Measurements from ENCODE around the gene TMOD1. TPM values are rescaled to one million over a fixed set of nuclear protein-coding genes. Genes with fewer than 3 reads are reported as not detected.

TMOD1 gene
- total and polyA plus RNA-seq, 2 of the 13 experiments (the other 11 are each of a cell fraction or from before 2014, with no cell fraction given) = 0.04 to 0.07 TPM

DNA sequence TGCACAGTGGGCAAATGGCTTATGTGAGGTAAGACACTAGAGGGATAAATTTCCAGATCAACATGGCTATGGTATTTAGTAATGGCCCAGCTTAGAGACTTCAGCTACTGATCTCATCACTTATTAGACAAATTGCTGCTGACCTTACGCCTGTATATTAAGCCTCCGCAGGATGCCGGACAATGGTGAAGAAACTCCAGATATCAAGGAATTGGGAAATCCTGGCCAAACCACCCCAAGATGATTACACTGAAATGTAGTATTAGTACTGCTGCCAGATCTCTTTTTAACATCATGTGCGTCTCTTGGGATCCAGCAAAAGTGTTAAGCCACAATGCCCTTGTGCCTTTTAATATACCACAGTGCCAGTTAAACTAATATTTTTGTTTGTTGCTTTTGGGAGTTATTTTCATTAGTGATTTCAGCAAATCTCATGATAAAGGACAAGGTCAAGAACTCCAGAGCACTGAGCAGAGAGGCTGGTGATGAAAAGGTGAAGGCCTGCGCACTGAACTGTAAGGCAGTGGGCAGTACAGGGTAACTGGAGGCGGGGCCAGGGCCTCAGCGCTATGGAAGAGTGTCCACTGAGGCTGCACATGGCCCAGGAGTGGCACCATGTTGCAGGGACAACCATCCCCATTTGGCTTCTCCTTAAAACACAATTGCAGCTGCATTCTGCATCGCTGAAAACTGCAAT is 99.2 kb downstream of the TMOD1 start:
- TF ChIP-seq MEIS2 (CRISPR knock-in tag; IDR thresholded peaks at IDR 0.05) = no peak
- TF ChIP-seq PHF21A (CRISPR knock-in tag; IDR thresholded peaks at IDR 0.05) = no peak
- no peak for TF ChIP-seq ATF3 (CRISPR knock-in tag; IDR thresholded peaks at IDR 0.05)
- Histone ChIP-seq H3K4me2 (ENCODE audit: low read depth, low read length) (no peak overlapping the region), H3K9ac (ENCODE audit: insufficient read depth, low read depth, low read length) (no peak overlapping the region), H3K27ac (ENCODE audit: extremely low read length, insufficient read depth, low read length) (no peak overlapping the region), H2AFZ (ENCODE audit: low read length) (no peak overlapping the region), H3K36me3 (replicated peaks in 1 of 2; ENCODE audit: control insufficient read depth in 1 of 2, insufficient read depth in 2 of 2, low read length in 2 of 2) (peaks cover 23 to 49% of the 10 kb centered on the region in 2 experiments), H3K79me2 (ENCODE audit: insufficient read depth, low read length) (no peaks in the 10 kb centered on the region), H3K9me3 (ENCODE audit: low read length) (no peaks in the 10 kb centered on the region), H3K4me3 (replicated peaks in 1 of 3; ENCODE audit: insufficient read depth in 1 of 3, low read depth in 2 of 3, low read length in 3 of 3) (no peak overlapping the region), H3K27me3 (ENCODE audit: control insufficient read depth in 1 of 2, insufficient read depth in 2 of 2, low read length in 2 of 2) (no peaks in the 10 kb centered on the region), H4K20me1 (ENCODE audit: insufficient read depth, low read length) (no peaks in the 10 kb centered on the region), H3K4me1 (ENCODE audit: insufficient read depth, low read length) (peaks cover 6% of the 10 kb centered on the region)
- DNase-seq (ENCODE audit: low spot score) (no peak), FAIRE-seq (no peak), ATAC-seq (no peak)
- CTCF ChIA-PET (ENCODE audit: low intra/inter-chr PET ratio, low total read pairs) = no interaction called here
- whole genome bisulfite sequencing (ENCODE audit: low lambda C conversion rate) = 98% methylated on average over 7 of the region's 8 CpGs
- POLR2A ChIA-PET = no interaction called here
- intact Hi-C loops (cut with micrococcal nuclease; ENCODE audit: unreplicated experiment) (no loop called here), in situ Hi-C loops (cut with HindIII; ENCODE audit: extremely low pct_ligation_motif_present, low pct_unique_long_range_greater_than_20kb) (loop anchor here (25.0 kb wide), 1 partner anchor 738 kb away; the partner anchor contains the start of gene ZNF782)
- BruUV-seq (replicated peaks) = no TSS peak

DNA sequence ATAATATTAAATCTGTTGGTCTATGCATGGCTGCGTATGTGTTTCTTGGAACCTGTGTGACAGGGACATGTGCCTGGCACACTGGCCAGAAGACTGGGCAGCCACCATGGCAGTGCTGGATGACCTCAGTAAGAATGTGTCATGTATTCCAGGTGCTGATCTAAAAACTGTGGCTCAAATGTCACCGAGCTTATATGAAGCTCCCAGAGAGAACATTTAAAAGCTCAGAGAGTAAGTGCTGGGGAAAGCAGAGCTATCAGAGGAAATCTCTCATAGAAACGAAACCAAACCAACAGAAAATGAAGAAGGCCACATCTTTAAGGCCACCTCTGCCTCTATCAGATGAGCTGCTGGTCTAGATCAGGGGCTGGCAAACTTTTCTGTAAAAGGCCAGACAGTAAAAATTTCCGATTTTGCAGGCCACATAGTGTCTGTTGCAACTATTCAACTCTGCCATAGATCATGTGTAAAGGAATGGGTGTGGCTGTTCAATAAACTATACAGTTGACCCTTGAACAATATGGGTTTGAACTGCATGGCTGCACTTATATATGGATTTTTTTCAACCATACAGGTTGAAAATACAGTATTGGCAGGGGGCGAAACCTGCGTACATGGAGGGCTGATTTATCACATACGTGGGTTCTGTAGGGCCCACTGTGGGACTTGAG is 99.9 kb downstream of the TMOD1 start:
- ChIA-PET POLR2A (interaction anchor here (0.8 kb wide), 1 partner anchor 32 kb away, joined by 4 read pairs; the partner anchor contains the start of genes NCBP1 and TSTD2), CTCF (ENCODE audit: low intra/inter-chr PET ratio, low total read pairs) (no interaction called here)
- Histone ChIP-seq H3K4me3 (replicated peaks in 1 of 3; ENCODE audit: insufficient read depth in 1 of 3, low read depth in 2 of 3, low read length in 3 of 3) (no peak overlapping the region), H3K9ac (ENCODE audit: insufficient read depth, low read depth, low read length) (no peak overlapping the region), H3K36me3 (replicated peaks in 1 of 2; ENCODE audit: control insufficient read depth in 1 of 2, insufficient read depth in 2 of 2, low read length in 2 of 2) (peaks cover 23 to 55% of the 10 kb centered on the region in 2 experiments), H3K27me3 (ENCODE audit: control insufficient read depth in 1 of 2, insufficient read depth in 2 of 2, low read length in 2 of 2) (no peaks in the 10 kb centered on the region), H3K27ac (ENCODE audit: extremely low read length, insufficient read depth, low read length) (no peak overlapping the region), H4K20me1 (ENCODE audit: insufficient read depth, low read length) (no peaks in the 10 kb centered on the region), H2AFZ (ENCODE audit: low read length) (no peak overlapping the region), H3K4me1 (ENCODE audit: insufficient read depth, low read length) (peaks cover 6% of the 10 kb centered on the region), H3K79me2 (ENCODE audit: insufficient read depth, low read length) (no peaks in the 10 kb centered on the region), H3K4me2 (ENCODE audit: low read depth, low read length) (no peak overlapping the region), H3K9me3 (ENCODE audit: low read length) (no peaks in the 10 kb centered on the region)
- DNase-seq (ENCODE audit: low spot score) (no peak), FAIRE-seq (no peak), ATAC-seq (no peak)
- no TSS peak for BruUV-seq (replicated peaks)
- in situ Hi-C loops (cut with HindIII; ENCODE audit: extremely low pct_ligation_motif_present, low pct_unique_long_range_greater_than_20kb) = loop anchor here (25.0 kb wide), 1 partner anchor 739 kb away; the partner anchor contains the start of gene ZNF782
- TF ChIP-seq MZF1 (CRISPR knock-in tag; IDR thresholded peaks at IDR 0.05; ENCODE audit: borderline replicate concordance) = no peak
- no peak for TF ChIP-seq ZNF550 (CRISPR knock-in tag; IDR thresholded peaks at IDR 0.05; ENCODE audit: borderline replicate concordance)
- TF ChIP-seq FOSL1 (CRISPR knock-in tag; IDR thresholded peaks at IDR 0.05; ENCODE audit: borderline replicate concordance) = no peak
- TF ChIP-seq ZNF720 (CRISPR knock-in tag; IDR thresholded peaks at IDR 0.05) = no peak
- TF ChIP-seq POLR2G (IDR thresholded peaks at IDR 0.05; ENCODE audit: low read depth, low read length) = no peak
- TF ChIP-seq ZNF138 (CRISPR knock-in tag; IDR thresholded peaks at IDR 0.05; ENCODE audit: low read depth) = no peak
- 98% methylated on average over 7 of the region's 7 CpGs for WGBS (ENCODE audit: low lambda C conversion rate)
- intact Hi-C loops (cut with micrococcal nuclease; ENCODE audit: unreplicated experiment) = no loop called here
